NCI-H1105 (cell line): ENCODE data around the gene KHDRBS1.
A peak's percentile ranks its signal among the peaks of the same experiment; 100 is the strongest.
"Not testable (repeated sequence)": the region's sequence is repeated elsewhere in the genome, so short reads cannot be mapped to it uniquely, and the experiment has no call there.

Experiments
- DNase-seq: peaks from one replicate; lab custom pipeline; 2025; lab: John Stamatoyannopoulos, UW

KHDRBS1 gene

GRCh38 chr1:32013386-32014198 is at the start of gene KHDRBS1:
Gene KHDRBS1 (plus strand): TSS chr1:32013868. CDS start chr1:32013996, 128 bp downstream.
- peak; percentile 99 for DNase-seq

- no peak for DNase-seq
These were observed 42.8 kb upstream of the KHDRBS1 start for GRCh38 chr1:31970873-31971272.

- no peak for DNase-seq
These were observed 37.3 kb upstream of the KHDRBS1 start for GRCh38 chr1:31976401-31976800.

- no peak for DNase-seq
These were observed 36.1 kb upstream of the KHDRBS1 start for GRCh38 chr1:31977385-31978131.

GRCh38 chr1:31978843-31979400 is 34.7 kb upstream of the KHDRBS1 start:
- DNase-seq, result no peak

- DNase-seq, result no peak
These were observed 32.7 kb upstream of the KHDRBS1 start for GRCh38 chr1:31980835-31981455.

GRCh38 chr1:31981456-31981839 is 32.2 kb upstream of the KHDRBS1 start:
- no peak for DNase-seq

GRCh38 chr1:31981972-31982371 is 31.7 kb upstream of the KHDRBS1 start:
- DNase-seq, result no peak

GRCh38 chr1:31984419-31985347 is 29.0 kb upstream of the KHDRBS1 start:
- DNase-seq, result no peak

GRCh38 chr1:31985430-31985829 is 28.2 kb upstream of the KHDRBS1 start:
- DNase-seq, result no peak

- DNase-seq, result no peak
These were observed 26.5 kb upstream of the KHDRBS1 start for GRCh38 chr1:31987135-31987619.

- DNase-seq, result no peak
These were observed 23.7 kb upstream of the KHDRBS1 start for GRCh38 chr1:31989964-31990363.

GRCh38 chr1:31991182-31991581 is 22.5 kb upstream of the KHDRBS1 start:
- DNase-seq, result no peak

GRCh38 chr1:31995263-31995662 is 18.4 kb upstream of the KHDRBS1 start:
- DNase-seq, result no peak

- DNase-seq, result not testable (repeated sequence)
These were observed 17.5 kb upstream of the KHDRBS1 start for GRCh38 chr1:31996121-31996520.

GRCh38 chr1:32001863-32002262 is 11.8 kb upstream of the KHDRBS1 start:
- DNase-seq, result no peak

- not testable (repeated sequence) for DNase-seq
These were observed 11.4 kb upstream of the KHDRBS1 start for GRCh38 chr1:32002285-32002684.

GRCh38 chr1:32005522-32005921 is 8.1 kb upstream of the KHDRBS1 start:
- DNase-seq, result no peak

GRCh38 chr1:32007591-32007940 is 6.1 kb upstream of the KHDRBS1 start:
- DNase-seq, result no peak

GRCh38 chr1:32010246-32010645 is 3.4 kb upstream of the KHDRBS1 start:
- DNase-seq, result no peak

- DNase-seq, result no peak
These were observed 821 bp upstream of the KHDRBS1 start for GRCh38 chr1:32012709-32013385.
